Middle frontal gyrus (tissue), 1 donor: Measurements from ENCODE around the gene AMHR2.
"Not testable (repeated sequence)": the region's sequence is repeated elsewhere in the genome, so short reads cannot be mapped to it uniquely, and the experiment has no call there.

Source experiments
- DNase-seq: peaks from one replicate; pipeline ENCODE4 v3.0.0-alpha.2; 2015; ENCODE audit warnings: low spot score; ENCODE audit errors: extremely low spot score

The AMHR2 gene

DNA sequence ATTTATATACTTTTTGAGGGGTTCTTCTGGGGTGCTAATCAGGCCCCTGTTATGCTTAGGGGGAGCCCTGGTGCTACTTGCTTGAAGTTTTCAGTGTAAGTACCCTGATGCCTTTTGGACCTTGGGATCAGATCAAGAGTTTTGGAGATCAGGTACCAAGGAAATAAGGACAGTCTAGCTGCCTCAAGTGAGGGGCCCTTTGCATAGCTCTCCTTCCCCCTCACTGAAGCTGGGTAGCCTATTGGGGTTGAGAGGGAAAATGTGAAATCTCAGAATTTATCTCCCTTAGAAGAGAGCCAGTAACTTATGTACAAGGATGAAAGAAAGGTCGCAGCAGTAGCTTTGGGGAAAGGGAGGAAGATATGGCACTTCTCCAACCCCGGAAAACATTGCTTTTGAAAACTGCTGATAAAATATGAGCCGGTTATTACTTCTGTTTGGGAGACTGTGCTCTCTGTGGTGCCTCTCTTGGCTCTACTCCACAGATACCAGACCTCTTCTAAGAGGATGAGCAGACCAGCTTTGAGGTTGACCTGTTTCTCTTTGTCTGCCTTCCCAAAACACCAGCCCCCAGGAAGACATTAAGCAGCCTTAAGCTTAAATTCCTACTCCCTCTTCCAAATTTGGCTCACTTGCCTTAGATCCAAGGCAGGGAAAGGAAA lies 8.8 kb upstream of the AMHR2 start:
- DNase-seq = no peak

DNA sequence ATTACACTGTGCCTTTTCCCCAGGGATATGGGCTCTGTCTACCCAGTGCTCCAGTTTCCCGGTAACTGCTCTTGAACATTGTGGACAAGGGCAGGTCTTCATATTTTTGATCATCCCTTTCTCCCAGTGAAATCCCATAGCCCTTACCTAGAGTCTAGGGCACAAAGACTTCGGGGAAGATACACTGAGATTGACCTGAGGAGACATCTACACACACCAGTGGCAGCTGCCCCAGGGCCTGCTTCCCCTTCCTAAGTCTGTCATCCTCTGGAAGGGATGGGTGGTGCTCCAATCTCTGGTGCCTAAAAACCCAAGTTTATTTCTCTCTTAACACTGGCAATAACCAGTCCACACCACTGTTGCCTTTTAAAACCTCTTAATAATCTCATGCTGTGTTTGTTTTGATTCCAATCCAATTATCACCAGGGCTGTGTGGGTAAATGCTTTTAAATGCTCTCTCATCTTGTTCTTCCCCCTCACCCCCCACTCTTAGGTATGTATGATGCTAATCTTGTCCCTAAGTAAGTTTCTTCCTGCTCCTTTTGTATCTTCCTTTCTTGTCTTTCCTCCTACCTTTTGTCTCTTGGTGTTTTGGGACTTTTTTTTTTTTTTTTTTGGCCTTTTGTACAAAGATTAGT lies 7.8 kb upstream of the AMHR2 start:
- DNase-seq = not testable (repeated sequence)

DNA sequence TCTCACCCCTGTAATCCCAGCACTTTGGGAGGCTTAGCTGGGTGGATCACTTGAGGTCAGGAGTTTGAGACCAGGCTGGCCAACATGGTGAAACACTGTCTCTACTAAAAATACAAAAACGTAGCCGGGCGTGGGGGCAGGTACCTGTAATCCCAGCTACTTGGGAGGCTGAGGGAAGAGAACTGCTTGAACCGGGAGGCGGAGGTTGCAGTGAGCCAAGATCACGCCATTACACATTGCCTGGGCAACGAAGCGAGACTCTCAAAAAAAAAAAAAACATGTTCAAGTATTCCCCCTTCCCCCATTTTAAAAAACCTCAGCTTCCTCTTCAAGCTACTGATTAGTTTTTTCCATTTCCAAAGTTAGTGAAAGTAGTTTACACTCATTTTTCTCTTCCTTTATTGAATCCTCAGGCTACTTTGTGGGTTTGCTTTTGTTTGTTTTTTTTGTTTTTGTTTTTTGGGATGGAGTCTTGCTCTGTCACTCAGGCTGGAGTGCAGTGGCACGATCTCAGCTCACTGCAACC lies 6.3 kb upstream of the AMHR2 start:
- DNase-seq = not testable (repeated sequence)

DNA sequence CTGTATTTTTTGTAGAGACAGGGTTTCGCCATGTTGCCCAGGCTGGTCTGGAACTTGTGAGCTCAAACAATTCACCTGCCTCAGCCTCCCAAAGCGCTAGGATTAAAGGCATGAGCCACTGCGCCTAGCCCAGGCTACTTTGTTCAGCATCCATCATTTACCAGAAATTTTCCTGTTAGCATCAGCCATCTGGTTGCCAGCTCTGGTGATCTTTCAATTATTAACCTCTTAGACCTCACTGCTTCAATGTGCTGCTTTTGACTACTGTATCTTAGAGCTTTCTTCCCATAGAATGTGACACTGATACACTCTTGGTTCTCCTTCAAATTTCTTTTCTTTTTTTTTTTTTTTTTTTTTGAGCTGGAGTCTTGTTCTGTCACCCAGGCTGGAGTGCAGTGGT lies 5.4 kb upstream of the AMHR2 start:
- DNase-seq = no peak

DNA sequence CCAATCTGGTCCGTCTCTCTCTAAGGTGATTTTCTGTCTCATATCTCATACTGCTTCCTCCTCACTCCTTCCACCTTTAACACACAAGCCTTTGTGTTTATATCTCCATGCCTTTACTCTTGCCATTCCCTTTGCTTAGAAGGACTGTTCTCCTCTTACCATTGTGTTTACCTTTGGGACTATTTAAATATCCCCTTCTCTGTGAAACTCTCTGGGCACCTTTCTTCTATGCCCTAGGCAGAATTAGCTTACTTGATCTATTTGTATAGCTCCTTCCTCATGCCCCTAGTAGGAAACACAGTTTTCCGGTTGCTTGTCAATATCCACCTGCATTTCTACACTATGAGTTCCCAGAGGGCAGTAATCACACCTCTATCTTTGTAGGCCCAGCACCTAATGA lies 3.9 kb upstream of the AMHR2 start:
- no peak for DNase-seq

DNA sequence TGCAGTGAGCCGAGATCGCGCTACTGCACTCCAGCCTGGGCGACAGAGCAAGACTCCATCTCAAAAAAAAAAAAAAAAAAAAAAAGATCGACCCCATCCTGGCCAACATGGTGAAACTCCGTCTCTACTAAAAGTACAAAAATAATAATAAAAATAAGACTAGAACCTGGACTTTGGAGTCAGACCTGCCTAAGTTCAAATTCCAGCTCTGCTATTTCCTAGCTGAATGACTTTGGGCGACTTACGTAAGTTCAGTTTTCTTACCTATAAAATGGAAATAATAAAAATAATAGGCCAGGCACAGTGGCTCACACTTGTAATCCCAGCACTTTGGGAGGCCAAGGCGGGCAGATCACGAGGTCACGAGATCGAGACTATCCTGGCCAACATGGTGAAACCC lies 1.4 kb upstream of the AMHR2 start:
- DNase-seq = not testable (repeated sequence)

DNA sequence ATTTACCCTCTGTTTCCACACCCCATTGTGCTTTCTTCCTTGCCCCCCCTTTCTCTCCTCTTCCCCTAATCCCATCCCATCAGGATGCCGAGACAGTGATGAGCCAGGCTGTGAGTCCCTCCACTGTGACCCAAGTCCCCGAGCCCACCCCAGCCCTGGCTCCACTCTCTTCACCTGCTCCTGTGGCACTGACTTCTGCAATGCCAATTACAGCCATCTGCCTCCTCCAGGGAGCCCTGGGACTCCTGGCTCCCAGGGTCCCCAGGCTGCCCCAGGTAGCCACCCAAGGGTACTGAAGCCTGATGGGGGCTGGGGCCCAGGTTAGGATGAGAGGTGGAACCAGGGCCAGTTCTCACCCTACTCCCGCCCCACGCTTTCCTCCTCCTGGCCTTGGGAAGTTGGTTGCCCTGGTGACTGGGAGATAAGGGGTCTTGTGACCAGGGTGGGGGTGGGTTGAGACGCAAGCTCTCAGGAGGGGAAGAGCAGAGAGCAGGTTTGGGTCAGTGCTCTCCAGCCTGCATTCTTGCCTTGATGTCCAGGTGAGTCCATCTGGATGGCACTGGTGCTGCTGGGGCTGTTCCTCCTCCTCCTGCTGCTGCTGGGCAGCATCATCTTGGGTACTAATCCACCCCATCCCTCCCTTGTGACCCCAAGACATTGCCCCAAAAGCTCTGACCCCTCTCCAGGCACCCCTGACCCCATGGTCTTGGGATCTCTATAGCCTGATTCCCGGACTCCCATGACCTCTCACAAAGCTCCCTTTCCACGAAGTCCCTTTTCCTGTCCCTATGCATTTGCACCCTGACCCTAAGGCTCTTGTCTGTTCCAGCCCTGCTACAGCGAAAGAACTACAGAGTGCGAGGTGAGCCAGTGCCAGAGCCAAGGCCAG lies 1.2 kb downstream of the AMHR2 start:
- DNase-seq = no peak

DNA sequence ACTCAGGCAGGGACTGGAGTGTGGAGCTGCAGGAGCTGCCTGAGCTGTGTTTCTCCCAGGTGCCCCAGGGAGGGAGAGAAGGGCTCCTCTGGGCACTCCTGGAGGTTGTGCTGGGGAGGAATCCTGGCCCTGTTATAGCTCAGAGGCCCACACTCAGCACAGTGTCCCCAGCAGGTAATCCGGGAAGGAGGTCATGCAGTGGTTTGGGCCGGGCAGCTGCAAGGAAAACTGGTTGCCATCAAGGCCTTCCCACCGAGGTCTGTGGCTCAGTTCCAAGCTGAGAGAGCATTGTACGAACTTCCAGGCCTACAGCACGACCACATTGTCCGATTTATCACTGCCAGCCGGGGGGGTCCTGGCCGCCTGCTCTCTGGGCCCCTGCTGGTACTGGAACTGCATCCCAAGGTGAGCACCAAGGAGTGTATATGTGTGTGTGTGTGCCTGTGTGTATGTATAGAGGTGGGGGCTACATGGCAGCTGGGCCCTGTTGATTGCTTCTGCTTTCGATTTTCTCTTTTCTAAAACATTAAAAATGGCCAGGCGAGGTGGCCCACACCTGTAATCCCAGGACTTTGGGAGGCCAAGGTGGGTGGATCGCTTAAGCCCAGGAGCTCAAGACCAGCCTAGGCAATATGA lies 2.0 kb downstream of the AMHR2 start:
- no peak for DNase-seq

DNA sequence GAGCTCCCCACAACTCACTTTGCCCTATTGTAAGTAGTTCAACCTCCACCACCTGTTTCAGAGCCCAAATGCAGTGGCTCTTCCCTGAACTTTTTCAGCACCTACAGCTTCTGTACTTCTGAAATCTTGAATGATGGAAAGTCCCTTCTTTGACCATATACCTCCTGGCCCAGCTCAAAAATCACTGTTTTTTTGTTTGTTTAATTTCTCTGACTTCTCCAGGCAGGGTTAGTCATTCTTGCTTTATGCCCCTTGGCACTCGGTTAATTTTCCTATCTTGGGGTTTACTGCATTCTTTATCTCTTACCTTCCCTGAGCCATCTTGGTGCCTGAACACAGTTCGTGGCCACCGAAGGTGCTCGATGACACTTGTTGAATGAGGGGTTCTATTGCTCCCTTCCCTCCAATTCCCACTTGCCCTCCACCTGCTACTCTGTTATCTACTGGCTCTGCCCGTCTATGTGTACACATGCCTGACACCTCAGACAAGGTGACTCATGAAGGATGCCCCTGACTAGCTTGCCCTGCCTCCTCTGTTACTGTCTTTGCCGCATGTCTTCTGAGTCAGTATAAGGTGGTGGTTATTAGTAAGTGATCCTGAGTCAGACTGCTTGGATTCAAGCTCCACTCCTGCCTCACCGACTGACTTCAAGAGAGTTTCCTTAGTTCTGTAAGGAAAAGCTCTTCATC lies 4.4 kb downstream of the AMHR2 start:
- no peak for DNase-seq

DNA sequence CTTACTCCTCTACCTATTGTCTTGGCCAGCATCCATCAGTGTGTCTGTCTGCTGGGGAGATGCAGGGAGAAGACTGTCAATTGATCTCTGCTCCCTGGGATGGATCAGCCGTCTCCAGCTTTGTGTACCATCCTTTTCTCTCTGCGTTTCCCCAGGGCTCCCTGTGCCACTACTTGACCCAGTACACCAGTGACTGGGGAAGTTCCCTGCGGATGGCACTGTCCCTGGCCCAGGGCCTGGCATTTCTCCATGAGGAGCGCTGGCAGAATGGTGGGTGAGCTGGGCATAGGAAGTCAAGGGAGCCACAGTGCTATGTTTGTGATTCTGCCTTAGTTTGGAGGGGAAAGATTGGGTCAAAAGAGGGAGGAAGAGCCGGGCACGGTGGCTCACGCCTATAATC lies 5.1 kb downstream of the AMHR2 start:
- no peak for DNase-seq

DNA sequence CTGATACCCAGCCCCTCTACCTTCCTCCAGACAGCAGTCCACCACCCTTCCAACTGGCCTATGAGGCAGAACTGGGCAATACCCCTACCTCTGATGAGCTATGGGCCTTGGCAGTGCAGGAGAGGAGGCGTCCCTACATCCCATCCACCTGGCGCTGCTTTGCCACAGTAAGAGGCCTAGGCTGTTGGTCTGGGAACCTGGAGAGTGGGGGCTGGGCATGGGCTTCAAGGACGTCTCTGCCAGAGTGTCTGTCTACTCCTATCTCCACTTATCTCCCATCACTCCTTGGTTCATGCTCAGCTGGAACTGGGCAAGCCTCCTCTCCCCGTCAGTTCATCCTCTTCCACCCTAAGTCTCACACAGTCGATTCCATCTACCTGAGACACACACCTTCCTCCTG lies 6.5 kb downstream of the AMHR2 start:
- DNase-seq = no peak

DNA sequence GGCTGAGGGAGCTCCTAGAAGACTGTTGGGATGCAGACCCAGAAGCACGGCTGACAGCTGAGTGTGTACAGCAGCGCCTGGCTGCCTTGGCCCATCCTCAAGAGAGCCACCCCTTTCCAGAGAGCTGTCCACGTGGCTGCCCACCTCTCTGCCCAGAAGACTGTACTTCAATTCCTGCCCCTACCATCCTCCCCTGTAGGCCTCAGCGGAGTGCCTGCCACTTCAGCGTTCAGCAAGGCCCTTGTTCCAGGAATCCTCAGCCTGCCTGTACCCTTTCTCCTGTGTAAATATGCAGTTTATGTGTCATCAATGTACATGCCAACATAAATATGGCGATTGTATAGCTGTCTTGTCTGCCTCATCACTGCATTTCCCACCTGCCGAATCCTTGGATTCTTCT lies 7.5 kb downstream of the AMHR2 start:
- no peak for DNase-seq

DNA sequence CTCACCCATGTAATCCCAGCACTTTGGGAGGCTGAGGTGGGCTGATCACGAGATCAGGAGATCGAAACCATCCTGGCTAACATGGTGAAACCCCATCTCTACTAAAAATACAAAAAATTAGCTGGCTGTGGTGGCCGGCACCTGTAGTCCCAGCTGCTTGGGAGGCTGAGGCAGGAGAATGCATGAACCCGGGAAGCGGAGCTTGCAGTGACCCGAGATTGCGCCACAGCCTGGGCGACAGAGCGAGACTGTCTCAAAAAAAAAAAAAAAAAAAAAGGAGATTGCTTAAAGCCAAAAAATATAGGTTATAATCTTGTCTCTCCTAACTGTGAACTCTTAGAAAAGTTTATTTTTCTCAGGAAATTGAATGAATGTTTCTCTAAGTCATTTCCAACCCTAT lies 11.7 kb downstream of the AMHR2 start:
- DNase-seq = not testable (repeated sequence)

DNA sequence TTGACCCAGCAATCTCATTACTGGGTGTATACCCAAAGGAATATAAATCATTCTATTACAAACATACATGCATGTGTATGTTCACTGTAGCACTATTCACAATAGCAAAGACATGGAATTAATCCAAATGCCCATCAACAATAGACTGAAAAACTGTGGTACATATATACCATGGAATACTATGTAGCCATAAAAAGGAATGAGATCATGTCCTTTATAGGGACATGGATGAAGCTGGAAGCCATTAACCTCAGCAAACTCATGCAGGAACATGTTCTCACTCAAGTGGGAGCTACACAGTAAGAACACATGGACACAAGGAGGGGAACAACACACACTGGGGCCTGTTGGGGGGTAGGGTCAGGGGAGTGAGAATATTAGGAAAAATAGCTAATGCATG lies 15.9 kb downstream of the AMHR2 start:
- not testable (repeated sequence) for DNase-seq

DNA sequence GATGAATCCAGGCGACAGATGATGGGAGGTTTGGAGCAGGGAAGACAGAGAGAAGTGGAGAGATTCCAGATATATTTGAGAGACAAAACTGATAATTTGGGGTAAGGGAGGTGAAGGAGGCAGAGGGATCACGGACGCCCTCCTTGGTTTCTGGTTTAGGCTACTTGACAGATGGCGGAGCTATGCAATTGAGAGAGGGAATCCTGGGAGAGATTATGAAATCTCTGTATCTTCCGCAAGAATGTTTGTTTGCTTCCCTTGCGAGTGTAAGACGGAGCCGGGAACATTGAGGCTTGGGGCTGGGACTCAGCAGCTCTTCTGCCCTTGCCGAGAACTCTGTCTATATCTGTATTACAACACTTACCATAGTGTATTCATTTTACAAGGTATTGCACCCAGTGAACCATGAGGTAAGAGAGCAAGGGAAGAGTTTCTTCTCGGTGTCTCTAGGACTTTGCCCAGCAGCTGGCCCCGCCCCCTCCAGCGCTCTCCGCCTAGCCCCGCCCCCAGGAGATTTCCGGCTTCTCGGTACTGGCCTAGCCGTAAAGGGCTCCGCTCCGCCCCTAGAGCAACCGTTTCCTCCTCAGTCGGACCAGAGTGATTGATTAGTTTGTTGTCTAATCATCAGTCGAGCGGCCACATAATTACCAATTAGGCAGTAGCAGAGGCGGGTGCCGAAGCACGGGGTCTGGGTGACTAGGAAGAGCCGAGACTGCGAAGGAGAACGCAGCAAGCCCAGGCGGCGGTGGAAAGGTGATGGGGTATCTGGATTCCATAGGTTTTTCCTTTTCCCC lies 17.6 kb downstream of the AMHR2 start, which contains the start of gene PRR13:
Gene PRR13, plus strand, starts transcription at position 695 of the 794 bp plus-strand sequence. CDS start 981 bp downstream, outside the sequence.
- peak; percentile 99 for DNase-seq

DNA sequence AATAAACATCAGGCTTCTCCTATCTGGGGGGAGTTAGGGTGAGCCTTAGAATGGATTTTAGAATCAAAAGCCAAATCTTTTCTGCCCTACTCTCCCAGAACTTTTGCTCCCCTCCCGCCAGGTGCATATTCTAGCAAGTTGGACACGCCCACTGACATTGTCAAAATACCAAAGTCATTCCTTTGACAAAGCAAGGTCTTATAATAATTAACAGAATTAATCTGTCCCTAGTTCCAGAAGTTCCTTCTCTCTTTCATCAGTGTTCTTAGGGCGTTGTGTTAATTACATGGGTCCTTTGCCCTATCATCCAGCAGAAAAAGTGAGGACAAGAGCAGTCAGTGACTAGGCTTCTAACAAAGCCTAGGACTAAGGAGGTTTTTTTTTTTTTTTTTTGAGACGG lies 20.3 kb downstream of the AMHR2 start:
- no peak for DNase-seq

DNA sequence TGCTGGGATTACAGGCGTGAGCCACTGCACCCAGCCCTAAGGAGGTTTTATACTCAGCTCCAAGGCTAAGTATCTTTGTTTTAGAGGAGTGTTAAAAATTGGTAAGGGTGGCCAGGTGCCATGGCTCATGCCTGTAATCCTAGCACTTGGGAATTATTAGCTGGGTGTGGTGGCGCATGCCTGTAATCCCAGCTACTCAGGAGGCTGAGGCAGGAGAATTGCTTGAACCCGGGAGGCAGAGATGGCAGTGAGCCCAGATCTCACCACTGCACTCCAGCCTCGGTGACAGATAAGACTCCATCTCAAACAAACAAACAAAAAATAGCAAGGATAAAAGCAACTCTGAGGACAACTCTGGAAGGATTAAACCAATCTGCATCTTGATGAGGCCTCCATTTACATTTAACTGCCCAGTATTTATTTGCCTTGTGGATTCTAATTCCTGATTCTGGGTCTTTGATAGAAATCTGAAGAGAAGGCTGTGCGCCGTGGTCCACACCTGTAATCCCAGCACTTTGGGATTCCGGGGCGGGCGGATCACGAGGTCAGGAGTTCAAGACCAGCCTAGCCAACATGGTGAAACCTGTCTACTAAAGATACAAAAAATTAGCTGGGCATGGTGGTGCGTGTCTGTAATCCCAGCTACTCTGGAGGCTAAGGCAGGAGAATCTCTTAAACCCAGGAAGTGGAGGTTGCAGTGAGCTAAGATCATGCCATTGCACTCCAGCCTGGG lies 21.1 kb downstream of the AMHR2 start:
- not testable (repeated sequence) for DNase-seq

DNA sequence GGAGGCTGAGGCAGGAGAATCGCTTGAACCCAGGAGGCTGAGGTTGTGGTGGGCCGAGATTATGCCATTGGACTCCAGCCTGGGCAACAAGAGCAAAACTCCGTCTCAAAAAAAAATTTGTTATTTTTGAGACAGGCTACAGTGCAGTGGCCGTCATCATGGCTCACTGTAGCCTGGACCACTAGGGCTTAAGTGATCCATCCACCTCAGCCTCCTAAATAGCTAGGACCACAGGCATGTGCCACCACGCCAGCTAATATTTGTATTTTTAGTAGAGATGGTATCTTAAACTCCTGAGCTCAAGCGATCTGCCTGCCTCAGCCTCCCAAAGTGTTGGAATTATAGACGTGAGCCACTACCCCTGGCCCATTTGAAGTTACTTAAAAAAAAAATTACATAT lies 27.3 kb downstream of the AMHR2 start:
- no peak for DNase-seq

DNA sequence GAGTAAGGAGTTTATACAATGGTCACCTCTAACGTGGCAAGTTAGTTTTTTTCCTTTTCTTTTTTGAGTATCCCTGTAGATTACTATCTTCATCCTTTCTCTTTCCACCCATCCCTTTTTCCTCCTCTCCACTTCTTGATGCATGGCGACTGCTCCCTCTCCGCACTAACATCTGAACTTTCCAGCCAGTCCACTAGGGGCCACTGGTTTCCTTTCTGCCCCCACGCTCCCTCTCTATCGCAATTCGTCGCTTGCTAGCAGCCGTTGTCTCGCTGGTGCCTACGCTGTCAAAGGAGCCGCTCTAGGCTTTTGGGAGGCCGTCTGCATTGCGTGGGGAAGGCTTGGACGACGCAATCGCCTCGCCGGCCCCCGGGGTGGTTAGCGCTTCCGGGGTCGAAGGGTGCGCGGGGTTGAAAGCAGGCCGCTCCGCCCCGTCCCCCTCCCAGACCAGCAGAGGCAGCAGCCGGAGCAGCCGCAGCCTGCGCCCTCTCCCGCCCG lies 28.1 kb downstream of the AMHR2 start, which contains the start of gene PCBP2:
Gene PCBP2, plus strand, starts transcription at position 442 of the 498 bp plus-strand sequence. CDS start 2,699 bp downstream, outside the sequence.
- peak; percentile 100 for DNase-seq
